GM13976 (cell line): ENCODE data around the gene PPP2R3A.

Experiments used
- DNase-seq: peaks from one replicate; pipeline ENCODE4 v3.0.0; 2012; ENCODE audit warnings: low spot score
- CTCF ChIP-seq: IDR thresholded peaks from 2 replicates; pipeline ENCODE4 v1.5.1; 2012; ENCODE audit warnings: borderline replicate concordance, mild to moderate bottlenecking; ENCODE audit not compliant: insufficient read depth; ENCODE audit errors: extremely low read depth, missing control alignments, control extremely low read depth
- in situ Hi-C: fragments of 300-500 bp; cut with MboI; formaldehyde crosslinking; loops from one replicate; pipeline ENCODE4 v1.12.0; 2022; ENCODE audit warnings: low sequenced_read_pairs, mixed read lengths, inconsistent platforms; ENCODE audit not compliant: unreplicated experiment

The PPP2R3A gene, protein sequence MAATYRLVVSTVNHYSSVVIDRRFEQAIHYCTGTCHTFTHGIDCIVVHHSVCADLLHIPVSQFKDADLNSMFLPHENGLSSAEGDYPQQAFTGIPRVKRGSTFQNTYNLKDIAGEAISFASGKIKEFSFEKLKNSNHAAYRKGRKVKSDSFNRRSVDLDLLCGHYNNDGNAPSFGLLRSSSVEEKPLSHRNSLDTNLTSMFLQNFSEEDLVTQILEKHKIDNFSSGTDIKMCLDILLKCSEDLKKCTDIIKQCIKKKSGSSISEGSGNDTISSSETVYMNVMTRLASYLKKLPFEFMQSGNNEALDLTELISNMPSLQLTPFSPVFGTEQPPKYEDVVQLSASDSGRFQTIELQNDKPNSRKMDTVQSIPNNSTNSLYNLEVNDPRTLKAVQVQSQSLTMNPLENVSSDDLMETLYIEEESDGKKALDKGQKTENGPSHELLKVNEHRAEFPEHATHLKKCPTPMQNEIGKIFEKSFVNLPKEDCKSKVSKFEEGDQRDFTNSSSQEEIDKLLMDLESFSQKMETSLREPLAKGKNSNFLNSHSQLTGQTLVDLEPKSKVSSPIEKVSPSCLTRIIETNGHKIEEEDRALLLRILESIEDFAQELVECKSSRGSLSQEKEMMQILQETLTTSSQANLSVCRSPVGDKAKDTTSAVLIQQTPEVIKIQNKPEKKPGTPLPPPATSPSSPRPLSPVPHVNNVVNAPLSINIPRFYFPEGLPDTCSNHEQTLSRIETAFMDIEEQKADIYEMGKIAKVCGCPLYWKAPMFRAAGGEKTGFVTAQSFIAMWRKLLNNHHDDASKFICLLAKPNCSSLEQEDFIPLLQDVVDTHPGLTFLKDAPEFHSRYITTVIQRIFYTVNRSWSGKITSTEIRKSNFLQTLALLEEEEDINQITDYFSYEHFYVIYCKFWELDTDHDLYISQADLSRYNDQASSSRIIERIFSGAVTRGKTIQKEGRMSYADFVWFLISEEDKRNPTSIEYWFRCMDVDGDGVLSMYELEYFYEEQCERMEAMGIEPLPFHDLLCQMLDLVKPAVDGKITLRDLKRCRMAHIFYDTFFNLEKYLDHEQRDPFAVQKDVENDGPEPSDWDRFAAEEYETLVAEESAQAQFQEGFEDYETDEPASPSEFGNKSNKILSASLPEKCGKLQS (N-terminal part only)

DNA sequence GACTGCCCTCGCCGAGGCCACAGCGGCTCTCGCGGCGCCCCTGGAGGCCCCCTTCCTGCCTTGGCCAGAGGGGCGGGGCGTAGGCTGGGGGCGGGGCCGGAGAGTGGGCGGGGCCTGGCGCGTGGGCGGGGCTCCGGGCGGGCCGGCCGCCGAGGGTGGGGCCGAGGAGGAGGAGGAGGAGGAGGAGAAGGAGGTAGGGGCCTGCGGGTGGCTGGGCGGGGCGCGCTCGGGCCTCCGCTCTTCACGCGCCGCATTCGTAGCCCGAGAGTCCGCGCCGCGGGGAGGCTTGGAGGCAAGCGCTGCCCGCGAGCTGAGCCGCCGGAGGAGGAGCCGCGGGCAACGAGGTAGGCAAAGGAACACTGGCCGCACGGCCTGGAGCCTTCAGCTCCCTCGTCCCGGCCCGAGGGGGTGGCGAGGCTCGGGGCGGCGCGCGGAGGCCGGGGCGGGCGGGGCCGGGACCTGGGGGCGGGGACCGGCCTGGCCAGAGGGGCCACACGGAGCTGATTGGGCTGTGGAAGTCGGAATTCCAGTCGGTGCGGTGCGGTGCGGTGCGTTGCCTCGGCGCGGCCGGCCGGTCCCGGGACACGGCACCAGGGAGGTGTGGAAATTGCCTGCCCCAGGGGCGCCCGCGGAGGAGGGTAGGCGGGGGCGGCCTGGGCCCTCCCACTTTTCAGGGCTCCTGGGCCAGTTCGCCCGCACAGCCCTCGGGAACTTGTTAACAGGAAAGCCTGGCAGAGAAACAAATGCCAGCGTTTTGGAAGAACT is at the start of gene PPP2R3A:
PPP2R3A (plus strand) TSS at position 223 of the 765 bp plus-strand sequence. CDS start 35,771 bp downstream, outside the sequence.
- TF ChIP-seq CTCF = no peak
- in situ Hi-C loops = no loop called here
- peak; percentile 85 for DNase-seq

GRCh38 chr3:135916310-135916709 is 49.2 kb upstream of the PPP2R3A start:
- no peak for TF ChIP-seq CTCF
- in situ Hi-C loops = no loop called here
- no peak for DNase-seq

DNA sequence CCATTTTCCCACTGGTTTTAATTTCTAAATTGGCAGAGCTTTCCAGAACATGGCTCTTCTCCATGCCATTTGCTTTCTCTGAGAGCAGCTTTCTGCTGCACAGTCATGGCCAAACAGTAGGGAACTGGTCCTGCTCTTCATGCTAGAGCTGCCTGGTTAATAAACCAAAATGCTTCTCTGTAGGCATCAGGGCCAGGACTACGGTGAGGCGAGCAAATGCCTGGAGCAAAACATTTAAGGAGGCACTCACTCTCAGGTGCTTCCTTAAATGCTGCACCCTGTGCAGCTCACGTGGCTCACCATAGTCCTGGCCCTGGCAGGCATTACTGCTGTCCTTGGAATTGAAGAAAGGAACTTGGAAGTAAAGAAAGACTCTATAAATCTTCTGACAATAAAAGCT is 48.5 kb upstream of the PPP2R3A start:
- in situ Hi-C loops = no loop called here
- DNase-seq = no peak
- no peak for TF ChIP-seq CTCF

- in situ Hi-C loops = no loop called here
- no peak for DNase-seq
- TF ChIP-seq CTCF = no peak
Observed at GRCh38 chr3:135917927-135918597, 47.5 kb upstream of the PPP2R3A start.

DNA sequence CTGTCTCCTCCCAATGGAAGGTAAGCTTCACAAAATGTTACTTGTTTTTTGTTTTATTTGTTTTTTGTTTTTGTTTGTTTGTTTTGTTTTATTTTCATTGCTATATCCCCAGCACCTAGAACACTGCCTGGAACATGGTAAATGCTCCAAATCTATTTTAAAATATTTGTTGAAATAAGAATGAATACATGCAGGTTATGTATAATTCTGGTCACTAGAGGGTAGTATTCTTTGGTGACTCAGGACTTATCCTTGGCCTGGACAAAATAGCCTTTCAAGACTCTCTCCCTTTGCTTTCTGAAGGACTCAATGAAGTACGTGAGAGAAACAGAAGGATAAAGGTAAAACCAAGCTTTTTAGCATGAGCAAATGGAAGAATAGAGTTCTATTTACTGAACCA is 46.9 kb upstream of the PPP2R3A start:
- in situ Hi-C loops = no loop called here
- no peak for DNase-seq
- no peak for TF ChIP-seq CTCF

GRCh38 chr3:135920275-135920674 is 45.3 kb upstream of the PPP2R3A start:
- TF ChIP-seq CTCF = no peak
- in situ Hi-C loops = no loop called here
- DNase-seq = no peak
